Stomach (tissue), 4 donors: ENCODE results near the gene DEPDC4.

Experiments
- EP300 ChIP-seq: sonication (generic); formaldehyde crosslinking; IDR thresholded peaks from one replicate; pipeline ENCODE4 v1.6.1; 2017; ENCODE audit warnings: antibody characterized with exemption
- POLR2A ChIP-seq, 4 donors: fragments of 450-650 bp; IDR thresholded peaks; one replicate each; pipeline ENCODE4 v1.6.1; 2016; ENCODE audit warnings: antibody characterized with exemption in 4 of 4, control low read depth in 2 of 4, mild to moderate bottlenecking in 1 of 4, moderate library complexity in 1 of 4
- POLR2AphosphoS5 ChIP-seq, 3 donors: sonication (generic); formaldehyde crosslinking; IDR thresholded peaks; one replicate each; pipeline ENCODE4 v1.6.1; 2016; ENCODE audit warnings: antibody characterized with exemption in 3 of 3
- TF ChIP-seq, protein P1 (sequence below), 7 experiments: fragments of 450-650 bp in 4 of 7; fragments of 200-600 bp in 3 of 7; sonication (generic) in 3 of 7; IDR thresholded peaks; one replicate each; pipeline ENCODE4 v1.5.1; 2016 to 2019; ENCODE audit warnings: antibody characterized with exemption in 7 of 7, control low read depth in 2 of 7, mild to moderate bottlenecking in 1 of 7

DNA sequence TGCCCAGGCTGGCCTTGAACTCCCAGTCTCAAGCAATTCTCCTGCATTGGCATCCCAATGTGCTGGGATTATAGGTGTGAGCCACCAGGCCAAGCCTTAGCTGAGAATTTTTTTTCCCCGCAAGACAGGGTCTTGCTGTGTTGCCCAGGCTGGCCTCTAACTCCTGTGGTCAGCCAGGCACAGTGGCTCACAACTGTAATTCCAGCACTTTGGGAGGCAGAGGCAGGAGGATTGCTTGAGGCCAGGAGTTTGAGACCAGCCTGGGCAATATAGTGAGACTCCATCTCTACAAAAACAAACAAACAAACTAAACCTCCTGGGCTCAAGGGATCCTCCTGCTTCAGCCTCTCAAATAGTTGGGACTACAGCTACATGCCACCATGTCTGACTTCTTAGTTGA lies 27.3 kb downstream of the DEPDC4 start:
- TF ChIP-seq, protein P1, sequence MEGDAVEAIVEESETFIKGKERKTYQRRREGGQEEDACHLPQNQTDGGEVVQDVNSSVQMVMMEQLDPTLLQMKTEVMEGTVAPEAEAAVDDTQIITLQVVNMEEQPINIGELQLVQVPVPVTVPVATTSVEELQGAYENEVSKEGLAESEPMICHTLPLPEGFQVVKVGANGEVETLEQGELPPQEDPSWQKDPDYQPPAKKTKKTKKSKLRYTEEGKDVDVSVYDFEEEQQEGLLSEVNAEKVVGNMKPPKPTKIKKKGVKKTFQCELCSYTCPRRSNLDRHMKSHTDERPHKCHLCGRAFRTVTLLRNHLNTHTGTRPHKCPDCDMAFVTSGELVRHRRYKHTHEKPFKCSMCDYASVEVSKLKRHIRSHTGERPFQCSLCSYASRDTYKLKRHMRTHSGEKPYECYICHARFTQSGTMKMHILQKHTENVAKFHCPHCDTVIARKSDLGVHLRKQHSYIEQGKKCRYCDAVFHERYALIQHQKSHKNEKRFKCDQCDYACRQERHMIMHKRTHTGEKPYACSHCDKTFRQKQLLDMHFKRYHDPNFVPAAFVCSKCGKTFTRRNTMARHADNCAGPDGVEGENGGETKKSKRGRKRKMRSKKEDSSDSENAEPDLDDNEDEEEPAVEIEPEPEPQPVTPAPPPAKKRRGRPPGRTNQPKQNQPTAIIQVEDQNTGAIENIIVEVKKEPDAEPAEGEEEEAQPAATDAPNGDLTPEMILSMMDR (IDR thresholded peaks at IDR 0.05): no peak
- no peak for TF ChIP-seq EP300
- TF ChIP-seq POLR2A (IDR thresholded peaks at IDR 0.05): no peak
- TF ChIP-seq POLR2AphosphoS5 (IDR thresholded peaks at IDR 0.05): no peak
